HG03457 (cell line): Measurements from ENCODE around the gene NFE2L1.
"Not testable (repeated sequence)": the region's sequence is repeated elsewhere in the genome, so short reads cannot be mapped to it uniquely, and the experiment has no call there.

ENCODE experiments used
- ATAC-seq: cut with Tn5 transposase; IDR thresholded peaks from one replicate; pipeline ENCODE4 v1.9.1; 2021; ENCODE audit warnings: moderate number of reproducible peaks; ENCODE audit not compliant: unreplicated experiment

NFE2L1 gene

GRCh38 chr17:48022901-48023300, 25.3 kb upstream of the NFE2L1 start:
- no peak for ATAC-seq

GRCh38 chr17:48023400-48024148, 24.6 kb upstream of the NFE2L1 start:
- no peak for ATAC-seq

- ATAC-seq, result no peak
Observed at GRCh38 chr17:48024149-48025039, 23.8 kb upstream of the NFE2L1 start.

GRCh38 chr17:48025040-48025903, 22.9 kb upstream of the NFE2L1 start:
- ATAC-seq, result peak; percentile 83

GRCh38 chr17:48025904-48026501, 22.2 kb upstream of the NFE2L1 start:
- no peak for ATAC-seq

GRCh38 chr17:48026502-48027321, 21.4 kb upstream of the NFE2L1 start:
- ATAC-seq, result no peak

- no peak for ATAC-seq
Observed at GRCh38 chr17:48027322-48027981, 20.7 kb upstream of the NFE2L1 start.

- no peak for ATAC-seq
Observed at GRCh38 chr17:48028736-48029135, 19.4 kb upstream of the NFE2L1 start.

GRCh38 chr17:48030531-48030930, 17.6 kb upstream of the NFE2L1 start:
- no peak for ATAC-seq

GRCh38 chr17:48031966-48032365, 16.2 kb upstream of the NFE2L1 start:
- no peak for ATAC-seq

GRCh38 chr17:48034734-48035133, 13.4 kb upstream of the NFE2L1 start:
- not testable (repeated sequence) for ATAC-seq

- ATAC-seq, result no peak
Observed at GRCh38 chr17:48036693-48037035, 11.5 kb upstream of the NFE2L1 start.

GRCh38 chr17:48037036-48037837, 10.9 kb upstream of the NFE2L1 start, which contains the start of gene COPZ2:
Gene COPZ2, minus strand, starts transcription at chr17:48037797. Its CDS starts 20 bp downstream, at chr17:48037777.
- no peak for ATAC-seq

GRCh38 chr17:48037838-48038323, 10.3 kb upstream of the NFE2L1 start:
- no peak for ATAC-seq

- no peak for ATAC-seq
Observed at GRCh38 chr17:48038687-48039086, 9.5 kb upstream of the NFE2L1 start.

- no peak for ATAC-seq
Observed at GRCh38 chr17:48043176-48043575, 5.0 kb upstream of the NFE2L1 start.

GRCh38 chr17:48044851-48045250, 3.3 kb upstream of the NFE2L1 start:
- no peak for ATAC-seq

- ATAC-seq, result no peak
Observed at GRCh38 chr17:48045316-48046001, 2.7 kb upstream of the NFE2L1 start.
